SK-N-SH (cell line): ENCODE results near the gene SIAH3. TPM values are rescaled to one million over a fixed set of nuclear protein-coding genes. Genes with fewer than 3 reads are reported as not detected.

Experiments used
- CTCF ChIA-PET: fragments of 300-600, 350-600 bp; formaldehyde crosslinking; extraction: SDS; loops from one replicate; lab custom pipeline; 2021; lab: Yijun Ruan, JAX
- POLR2A ChIA-PET: fragments of 350-600 bp; sonication (Branson Sonifier 250); formaldehyde crosslinking; extraction: SDS; loops from one replicate; lab custom pipeline; 2020; ENCODE audit warnings: antibody characterized with exemption, inconsistent platforms; lab: Yijun Ruan, JAX
- DNase-seq: peaks from one replicate; pipeline ENCODE4 v3.0.0; 2012
- H2AFZ ChIP-seq: fragments of 200-600 bp; sonication (generic); 2 replicates; pipeline ENCODE4 v1.8.1; 2016; ENCODE audit warnings: antibody characterized with exemption, mild to moderate bottlenecking, low read depth
- H3F3A ChIP-seq: fragments of 200-600 bp; sonication (generic); replicated peaks from 2 replicates; pipeline ENCODE3; 2016; ENCODE audit warnings: antibody characterized with exemption, mild to moderate bottlenecking; ENCODE audit not compliant: insufficient read depth
- H3K27ac ChIP-seq, 2 experiments: fragments of 200-500 bp in 1 of 2; fragments of 200-600 bp in 1 of 2; sonication (Bioruptor generic) in 1 of 2; sonication (generic), shearing (Covaris generic) in 1 of 2; 2 replicates each; pipeline versions ENCODE4 v1.5.1 to v1.6.1; 2014 to 2016; ENCODE audit warnings: low read depth in 2 of 2, inconsistent platforms in 1 of 2, low read length in 1 of 2, mild to moderate bottlenecking in 1 of 2, mixed read lengths in 1 of 2
- H3K27me3 ChIP-seq: fragments of 200-600 bp; sonication (generic), shearing (Covaris generic); 2 replicates; pipeline ENCODE4 v1.6.1; 2016; ENCODE audit warnings: mixed run types; ENCODE audit not compliant: insufficient read depth
- H3K36me3 ChIP-seq, 2 experiments: fragments of 200-500 bp in 1 of 2; fragments of 200-600 bp in 1 of 2; sonication (Bioruptor generic) in 1 of 2; sonication (generic) in 1 of 2; replicated peaks in 1 of 2; 2 replicates each; pipeline versions ENCODE3 to v1.5.1; 2014 to 2016; ENCODE audit warnings: low read length in 1 of 2, mild to moderate bottlenecking in 1 of 2; ENCODE audit not compliant: insufficient read depth in 2 of 2, control insufficient read depth in 1 of 2
- H3K4me1 ChIP-seq, 2 experiments: fragments of 200-500 bp in 1 of 2; fragments of 200-600 bp in 1 of 2; sonication (Bioruptor generic) in 1 of 2; sonication (generic), shearing (Covaris generic) in 1 of 2; 2 replicates each; pipeline versions ENCODE4 v1.5.1 to v1.6.1; 2014 to 2016; ENCODE audit warnings: low read depth in 1 of 2, low read length in 1 of 2, mixed run types in 1 of 2; ENCODE audit not compliant: insufficient read depth in 2 of 2, control insufficient read depth in 1 of 2
- H3K4me2 ChIP-seq: fragments of 200-600 bp; sonication (generic), shearing (Covaris generic); 2 replicates; pipeline ENCODE4 v1.6.1; 2017; ENCODE audit warnings: mixed run types
- H3K4me3 ChIP-seq, 2 experiments: fragments of 200-500 bp in 1 of 2; fragments of 200-600 bp in 1 of 2; sonication (Bioruptor generic) in 1 of 2; sonication (generic), shearing (Covaris generic) in 1 of 2; 2 replicates each; pipeline versions ENCODE4 v1.5.1 to v1.8.1; 2014 to 2016; ENCODE audit warnings: low read depth in 2 of 2, inconsistent platforms in 1 of 2, low read length in 1 of 2, mild to moderate bottlenecking in 1 of 2, mixed read lengths in 1 of 2, moderate library complexity in 1 of 2
- H3K79me2 ChIP-seq: fragments of 200-600 bp; sonication (generic); 2 replicates; pipeline ENCODE4 v1.8.1; 2017; ENCODE audit warnings: mild to moderate bottlenecking; ENCODE audit not compliant: insufficient read depth
- H3K9ac ChIP-seq: fragments of 200-600 bp; sonication (generic); 2 replicates; pipeline ENCODE4 v1.6.1; 2017; ENCODE audit warnings: mixed run types
- H3K9me2 ChIP-seq: fragments of 200-600 bp; sonication (generic); 2 replicates; pipeline ENCODE4 v1.6.1; 2017; ENCODE audit warnings: mixed run types
- H3K9me3 ChIP-seq: fragments of 200-600 bp; sonication (generic); 2 replicates; pipeline ENCODE4 v1.6.1; 2017; ENCODE audit warnings: mixed run types, mild to moderate bottlenecking, moderate library complexity
- H4K20me1 ChIP-seq: fragments of 200-600 bp; sonication (generic); 2 replicates; pipeline ENCODE4 v1.6.1; 2017; ENCODE audit warnings: mild to moderate bottlenecking, mixed run types; ENCODE audit not compliant: insufficient read depth
- CHD2 ChIP-seq: fragments of 150-350 bp; IDR thresholded peaks from 2 replicates; pipeline ENCODE4 v1.6.1; 2018; ENCODE audit warnings: low read length; ENCODE audit not compliant: partially characterized antibody
- ELF1 ChIP-seq: IDR thresholded peaks from 2 replicates; pipeline ENCODE4 v1.4.0; 2012
- EZH2phosphoT487 ChIP-seq: fragments of 200-600 bp; sonication (generic); IDR thresholded peaks from 2 replicates; pipeline ENCODE4 v1.6.1; 2017; ENCODE audit warnings: low read depth, mixed run types, mild to moderate bottlenecking, antibody characterized with exemption, moderate library complexity, borderline replicate concordance
- FOXM1 ChIP-seq: IDR thresholded peaks from 2 replicates; pipeline ENCODE4 v1.4.0; 2012; ENCODE audit warnings: low read depth, mild to moderate bottlenecking
- GABPA ChIP-seq: IDR thresholded peaks from 2 replicates; pipeline ENCODE4 v1.4.0; 2012; ENCODE audit warnings: low read depth, mild to moderate bottlenecking
- MEF2A ChIP-seq: IDR thresholded peaks from 2 replicates; pipeline ENCODE4 v1.4.0; 2012; ENCODE audit warnings: low read depth, borderline replicate concordance
- MXI1 ChIP-seq: IDR thresholded peaks from 2 replicates; pipeline ENCODE4 v1.6.1; 2012; ENCODE audit warnings: mild to moderate bottlenecking, low read depth, low read length, improper control_type of control experiment
- NRF1 ChIP-seq: IDR thresholded peaks from 2 replicates; pipeline ENCODE4 v1.6.1; 2012; ENCODE audit warnings: low read depth, mild to moderate bottlenecking, low read length
- POLR2AphosphoS5 ChIP-seq: IDR thresholded peaks from 2 replicates; pipeline ENCODE4 v1.6.1; 2012; ENCODE audit warnings: low read depth, low read length
- RFX5 ChIP-seq: IDR thresholded peaks from 2 replicates; pipeline ENCODE4 v1.6.1; 2012; ENCODE audit warnings: mild to moderate bottlenecking, improper control_type of control experiment, low read length
- SIN3A ChIP-seq: IDR thresholded peaks from 2 replicates; pipeline ENCODE4 v1.6.1; 2012; ENCODE audit warnings: low read depth, mild to moderate bottlenecking, low read length, moderate library complexity, borderline replicate concordance
- SMC3 ChIP-seq: IDR thresholded peaks from 2 replicates; pipeline ENCODE4 v1.6.1; 2012; ENCODE audit warnings: low read depth, low read length, improper control_type of control experiment
- TAF1 ChIP-seq: IDR thresholded peaks from 2 replicates; pipeline ENCODE4 v1.6.1; 2012; ENCODE audit warnings: low read depth, mild to moderate bottlenecking, low read length, moderate library complexity, borderline replicate concordance
- TCF12 ChIP-seq: IDR thresholded peaks from 2 replicates; pipeline ENCODE4 v1.4.0; 2012
- TEAD4 ChIP-seq: IDR thresholded peaks from 2 replicates; pipeline ENCODE4 v1.4.0; 2012; ENCODE audit warnings: mild to moderate bottlenecking, borderline replicate concordance; ENCODE audit not compliant: insufficient read depth
- WGBS: methylation state at CpG from one replicate; pipeline ENCODE4 v1.1.6; 2017; ENCODE audit warnings: low lambda C conversion rate; 5-methylcytosine and 5-hydroxymethylcytosine counted together
- polyA plus RNA-seq, 3 experiments: library from polyadenylated mRNA; depleted of rRNA; stranded (reverse); fragments of >200 nt; gene quantifications; 2 replicates each; pipeline ENCODE4 v1.2.3, GENCODE V29; 2012
- TF ChIP-seq, protein P1 (sequence below): IDR thresholded peaks from 2 replicates; pipeline ENCODE4 v1.4.0; 2012; ENCODE audit warnings: low read depth, borderline replicate concordance
- TF ChIP-seq, protein P2 (sequence below): IDR thresholded peaks from 2 replicates; pipeline ENCODE4; 2012
- TF ChIP-seq, protein P3 (sequence below): IDR thresholded peaks from 2 replicates; pipeline ENCODE4 v1.6.1; 2012; ENCODE audit warnings: mild to moderate bottlenecking, low read depth, low read length, moderate library complexity
- TF ChIP-seq, protein P4 (sequence below): fragments of 150-350 bp; IDR thresholded peaks from 2 replicates; pipeline ENCODE4 v1.6.1; 2016; ENCODE audit warnings: mild to moderate bottlenecking, low read depth, low read length

Gene SIAH3
- polyA plus RNA-seq, 1 of the 3 experiments (the other 2 are of a cell fraction) = 0.08 TPM

DNA sequence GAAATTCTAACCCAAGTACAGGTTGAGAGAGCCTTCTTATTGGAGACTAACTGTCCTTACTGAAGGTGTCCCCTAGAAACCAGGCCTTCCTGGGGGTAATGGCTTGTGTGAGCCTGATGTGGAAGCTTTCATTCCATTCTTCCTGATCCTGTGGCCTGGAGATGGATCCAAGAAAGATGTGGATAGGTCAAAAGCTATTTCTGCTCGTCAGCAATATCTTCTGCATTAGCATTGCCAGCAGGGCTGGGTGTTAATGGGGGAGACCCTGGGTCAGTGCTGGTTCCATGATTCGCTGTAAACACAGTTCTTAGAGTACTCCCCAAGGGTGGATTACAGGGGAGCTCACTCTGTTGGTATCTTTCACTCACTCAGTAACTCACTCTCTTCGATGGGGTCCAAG lies 106.6 kb downstream of the SIAH3 start:
- Histone ChIP-seq H3K4me1 (no peaks in the 10 kb centered on the region; a peak in 2 of 4 replicates), H3K4me2 (no peak overlapping the region), H3K79me2 (no peaks in the 10 kb centered on the region)
- TF ChIP-seq FOXM1 (no peak), SMC3 (no peak), MEF2A (no peak), SIN3A (no peak), TAF1 (no peak), NRF1 (no peak), GABPA (no peak), EZH2phosphoT487 (no peak), CHD2 (no peak)
- TF ChIP-seq, protein P1, sequence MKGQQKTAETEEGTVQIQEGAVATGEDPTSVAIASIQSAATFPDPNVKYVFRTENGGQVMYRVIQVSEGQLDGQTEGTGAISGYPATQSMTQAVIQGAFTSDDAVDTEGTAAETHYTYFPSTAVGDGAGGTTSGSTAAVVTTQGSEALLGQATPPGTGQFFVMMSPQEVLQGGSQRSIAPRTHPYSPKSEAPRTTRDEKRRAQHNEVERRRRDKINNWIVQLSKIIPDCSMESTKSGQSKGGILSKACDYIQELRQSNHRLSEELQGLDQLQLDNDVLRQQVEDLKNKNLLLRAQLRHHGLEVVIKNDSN = no peak
- TF ChIP-seq, protein P2, sequence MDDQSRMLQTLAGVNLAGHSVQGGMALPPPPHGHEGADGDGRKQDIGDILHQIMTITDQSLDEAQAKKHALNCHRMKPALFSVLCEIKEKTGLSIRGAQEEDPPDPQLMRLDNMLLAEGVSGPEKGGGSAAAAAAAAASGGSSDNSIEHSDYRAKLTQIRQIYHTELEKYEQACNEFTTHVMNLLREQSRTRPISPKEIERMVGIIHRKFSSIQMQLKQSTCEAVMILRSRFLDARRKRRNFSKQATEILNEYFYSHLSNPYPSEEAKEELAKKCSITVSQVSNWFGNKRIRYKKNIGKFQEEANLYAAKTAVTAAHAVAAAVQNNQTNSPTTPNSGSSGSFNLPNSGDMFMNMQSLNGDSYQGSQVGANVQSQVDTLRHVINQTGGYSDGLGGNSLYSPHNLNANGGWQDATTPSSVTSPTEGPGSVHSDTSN = no peak
- TF ChIP-seq, protein P3, sequence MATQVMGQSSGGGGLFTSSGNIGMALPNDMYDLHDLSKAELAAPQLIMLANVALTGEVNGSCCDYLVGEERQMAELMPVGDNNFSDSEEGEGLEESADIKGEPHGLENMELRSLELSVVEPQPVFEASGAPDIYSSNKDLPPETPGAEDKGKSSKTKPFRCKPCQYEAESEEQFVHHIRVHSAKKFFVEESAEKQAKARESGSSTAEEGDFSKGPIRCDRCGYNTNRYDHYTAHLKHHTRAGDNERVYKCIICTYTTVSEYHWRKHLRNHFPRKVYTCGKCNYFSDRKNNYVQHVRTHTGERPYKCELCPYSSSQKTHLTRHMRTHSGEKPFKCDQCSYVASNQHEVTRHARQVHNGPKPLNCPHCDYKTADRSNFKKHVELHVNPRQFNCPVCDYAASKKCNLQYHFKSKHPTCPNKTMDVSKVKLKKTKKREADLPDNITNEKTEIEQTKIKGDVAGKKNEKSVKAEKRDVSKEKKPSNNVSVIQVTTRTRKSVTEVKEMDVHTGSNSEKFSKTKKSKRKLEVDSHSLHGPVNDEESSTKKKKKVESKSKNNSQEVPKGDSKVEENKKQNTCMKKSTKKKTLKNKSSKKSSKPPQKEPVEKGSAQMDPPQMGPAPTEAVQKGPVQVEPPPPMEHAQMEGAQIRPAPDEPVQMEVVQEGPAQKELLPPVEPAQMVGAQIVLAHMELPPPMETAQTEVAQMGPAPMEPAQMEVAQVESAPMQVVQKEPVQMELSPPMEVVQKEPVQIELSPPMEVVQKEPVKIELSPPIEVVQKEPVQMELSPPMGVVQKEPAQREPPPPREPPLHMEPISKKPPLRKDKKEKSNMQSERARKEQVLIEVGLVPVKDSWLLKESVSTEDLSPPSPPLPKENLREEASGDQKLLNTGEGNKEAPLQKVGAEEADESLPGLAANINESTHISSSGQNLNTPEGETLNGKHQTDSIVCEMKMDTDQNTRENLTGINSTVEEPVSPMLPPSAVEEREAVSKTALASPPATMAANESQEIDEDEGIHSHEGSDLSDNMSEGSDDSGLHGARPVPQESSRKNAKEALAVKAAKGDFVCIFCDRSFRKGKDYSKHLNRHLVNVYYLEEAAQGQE = no peak
- TF ChIP-seq, all 33 proteins: peak for 0
- CTCF ChIA-PET = interaction anchor here (0.7 kb wide), 1 partner anchor 11 kb away, joined by 3 read pairs; no protein-coding TSS in a partner anchor
- H3K9me3 ChIP-seq = no peaks in the 10 kb centered on the region
- H3K9me2 ChIP-seq = no peaks in the 10 kb centered on the region
- no peak overlapping the region for H3K4me3 ChIP-seq
- DNase-seq = no peak
- H3K27ac ChIP-seq = no peak overlapping the region
- no peaks in the 10 kb centered on the region; the same call in 1 of the 2 replicates for H3K27me3 ChIP-seq
- no peaks in the 10 kb centered on the region for H3K36me3 ChIP-seq
- no peak overlapping the region for H3K9ac ChIP-seq
- no peak overlapping the region for H2AFZ ChIP-seq
- no peaks in the 10 kb centered on the region for H3F3A ChIP-seq
- no peaks in the 10 kb centered on the region for H4K20me1 ChIP-seq
- 11% methylated on average over 3 of the region's 3 CpGs for WGBS
- POLR2A ChIA-PET = no interaction called here

DNA sequence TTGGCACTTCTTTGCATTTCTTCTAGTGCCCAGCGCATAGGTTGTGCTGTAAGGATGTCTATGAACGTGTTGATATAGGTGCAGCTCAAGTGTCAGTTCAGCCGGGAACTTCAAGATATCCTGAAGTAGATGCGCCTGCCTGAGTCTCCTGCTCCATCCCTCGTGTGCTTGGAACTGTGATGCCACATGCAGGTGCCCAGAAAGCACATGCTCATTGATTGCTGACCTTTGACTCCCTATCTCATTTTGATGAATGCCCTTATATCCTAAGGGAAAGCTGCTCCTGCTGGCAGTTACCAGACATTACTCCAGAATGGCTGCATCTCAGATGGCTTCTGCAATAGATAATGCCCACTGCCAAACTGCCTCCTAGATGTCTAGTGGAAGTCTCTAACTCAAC lies 108.6 kb downstream of the SIAH3 start:
- H3K27me3 ChIP-seq = no peaks in the 10 kb centered on the region; the same call in 1 of the 2 replicates
- no peak overlapping the region for H3K27ac ChIP-seq
- no peak overlapping the region for H3K9ac ChIP-seq
- ChIA-PET CTCF (no interaction called here), POLR2A (no interaction called here)
- WGBS = 53% methylated on average over 5 of the region's 5 CpGs
- H3K79me2 ChIP-seq = no peaks in the 10 kb centered on the region
- H3K4me2 ChIP-seq = no peak overlapping the region
- no peak overlapping the region for H3K4me3 ChIP-seq
- no peaks in the 10 kb centered on the region for H3F3A ChIP-seq
- no peaks in the 10 kb centered on the region for H4K20me1 ChIP-seq
- no peaks in the 10 kb centered on the region for H3K9me3 ChIP-seq
- DNase-seq = no peak
- H3K4me1 ChIP-seq = no peaks in the 10 kb centered on the region
- no peak overlapping the region for H2AFZ ChIP-seq
- no peaks in the 10 kb centered on the region for H3K36me3 ChIP-seq
- no peaks in the 10 kb centered on the region for H3K9me2 ChIP-seq
- TF ChIP-seq TCF12 (no peak), TEAD4 (no peak), MXI1 (no peak), ELF1 (no peak), RFX5 (no peak), POLR2AphosphoS5 (no peak), GABPA (no peak)
- TF ChIP-seq, protein P4, sequence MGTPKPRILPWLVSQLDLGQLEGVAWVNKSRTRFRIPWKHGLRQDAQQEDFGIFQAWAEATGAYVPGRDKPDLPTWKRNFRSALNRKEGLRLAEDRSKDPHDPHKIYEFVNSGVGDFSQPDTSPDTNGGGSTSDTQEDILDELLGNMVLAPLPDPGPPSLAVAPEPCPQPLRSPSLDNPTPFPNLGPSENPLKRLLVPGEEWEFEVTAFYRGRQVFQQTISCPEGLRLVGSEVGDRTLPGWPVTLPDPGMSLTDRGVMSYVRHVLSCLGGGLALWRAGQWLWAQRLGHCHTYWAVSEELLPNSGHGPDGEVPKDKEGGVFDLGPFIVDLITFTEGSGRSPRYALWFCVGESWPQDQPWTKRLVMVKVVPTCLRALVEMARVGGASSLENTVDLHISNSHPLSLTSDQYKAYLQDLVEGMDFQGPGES = no peak
- TF ChIP-seq, protein P3 = no peak
